ENCODE measurements around the gene DLG1.

DNA sequence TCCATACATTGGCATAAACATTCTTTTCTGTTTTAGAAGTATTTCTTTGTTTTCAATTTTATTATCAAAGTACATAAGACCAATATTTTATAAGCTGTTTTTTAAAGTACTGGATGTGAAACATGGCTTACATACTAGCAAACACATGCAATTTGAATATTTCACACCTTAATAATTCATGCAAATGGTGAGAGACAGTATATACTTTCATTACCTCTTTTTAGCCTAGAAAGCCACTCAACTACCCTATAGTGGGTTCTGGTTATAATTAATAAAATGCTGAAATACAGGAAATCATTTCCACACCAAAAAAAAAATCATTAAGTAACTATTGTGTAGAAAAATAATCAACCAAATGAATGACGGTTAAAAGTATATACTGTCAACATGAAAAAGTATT, 230.3 kb downstream of the DLG1 start:
- TF ChIP-seq, protein P1, sequence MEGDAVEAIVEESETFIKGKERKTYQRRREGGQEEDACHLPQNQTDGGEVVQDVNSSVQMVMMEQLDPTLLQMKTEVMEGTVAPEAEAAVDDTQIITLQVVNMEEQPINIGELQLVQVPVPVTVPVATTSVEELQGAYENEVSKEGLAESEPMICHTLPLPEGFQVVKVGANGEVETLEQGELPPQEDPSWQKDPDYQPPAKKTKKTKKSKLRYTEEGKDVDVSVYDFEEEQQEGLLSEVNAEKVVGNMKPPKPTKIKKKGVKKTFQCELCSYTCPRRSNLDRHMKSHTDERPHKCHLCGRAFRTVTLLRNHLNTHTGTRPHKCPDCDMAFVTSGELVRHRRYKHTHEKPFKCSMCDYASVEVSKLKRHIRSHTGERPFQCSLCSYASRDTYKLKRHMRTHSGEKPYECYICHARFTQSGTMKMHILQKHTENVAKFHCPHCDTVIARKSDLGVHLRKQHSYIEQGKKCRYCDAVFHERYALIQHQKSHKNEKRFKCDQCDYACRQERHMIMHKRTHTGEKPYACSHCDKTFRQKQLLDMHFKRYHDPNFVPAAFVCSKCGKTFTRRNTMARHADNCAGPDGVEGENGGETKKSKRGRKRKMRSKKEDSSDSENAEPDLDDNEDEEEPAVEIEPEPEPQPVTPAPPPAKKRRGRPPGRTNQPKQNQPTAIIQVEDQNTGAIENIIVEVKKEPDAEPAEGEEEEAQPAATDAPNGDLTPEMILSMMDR (IDR thresholded peaks at IDR 0.05): no peak
- no peak for TF ChIP-seq EZH2 (IDR thresholded peaks at IDR 0.05)

Data from neural progenitor cell (in vitro differentiated cells).